ENCODE measurements around the gene CEP350. TPM values are rescaled to one million over a fixed set of nuclear protein-coding genes. Genes with fewer than 3 reads are reported as not detected.

The CEP350 gene
- polyA plus RNA-seq, 1 donor (not counting 4 experiments of a cell fraction or from before 2014, with no cell fraction given) = 12.0 TPM

GRCh38 chr1:179976970-179977651 is 22.5 kb downstream of the CEP350 start:
- Histone ChIP-seq H3K9ac (ENCODE audit: control insufficient read depth, extremely low read depth, insufficient read depth, low read length) (no peak overlapping the region), H2AFZ (ENCODE audit: control insufficient read depth, low read length) (no peak overlapping the region), H4K20me1 (ENCODE audit: control insufficient read depth, extremely low read depth, insufficient read depth, low read length) (no peaks in the 10 kb centered on the region), H3K9me3 (ENCODE audit: control insufficient read depth, low read depth, low read length) (peaks cover 2% of the 10 kb centered on the region), H3K4me3 (ENCODE audit: control insufficient read depth in 2 of 3, extremely low read depth in 1 of 3, insufficient read depth in 2 of 3, low read depth in 1 of 3, low read length in 3 of 3) (no peak overlapping the region), H3K36me3 (ENCODE audit: control insufficient read depth in 2 of 2, extremely low read depth in 1 of 2, insufficient read depth in 2 of 2, low read length in 2 of 2) (no peaks in the 10 kb centered on the region), H3K4me2 (ENCODE audit: control insufficient read depth, extremely low read depth, insufficient read depth, low read depth, low read length) (no peak overlapping the region), H3K27me3 (ENCODE audit: control insufficient read depth, extremely low read depth, insufficient read depth, low read length) (no peaks in the 10 kb centered on the region), H3K4me1 (ENCODE audit: control insufficient read depth, extremely low read depth, insufficient read depth, low read length) (no peaks in the 10 kb centered on the region), H3K79me2 (ENCODE audit: control insufficient read depth, insufficient read depth, low read length) (peaks cover 52% of the 10 kb centered on the region), H3K9me1 (ENCODE audit: control insufficient read depth, extremely low read depth, insufficient read depth, low read length) (no peaks in the 10 kb centered on the region), H3K27ac (ENCODE audit: control insufficient read depth, insufficient read depth, low read length) (no peak overlapping the region)
- no peak for TF ChIP-seq EZH2 (IDR thresholded peaks at IDR 0.05; ENCODE audit: low read length)
- no peak for TF ChIP-seq CTCF (optimal IDR thresholded peaks at IDR 0.05 in 1 of 3, IDR thresholded peaks at IDR 0.05 in 1 of 3, conservative IDR thresholded peaks at IDR 0.05 in 1 of 3; ENCODE audit: extremely low read depth in 1 of 3, insufficient read depth in 2 of 3, low read length in 3 of 3)
- no peak for FAIRE-seq
- dilution Hi-C loops (cut with MboI; ENCODE audit: extremely low pct_ligation_motif_present, low sequenced_read_pairs) = no loop called here
- no peak for DNase-seq (ENCODE audit: low read depth, low spot score)

- dilution Hi-C loops (cut with MboI; ENCODE audit: extremely low pct_ligation_motif_present, low sequenced_read_pairs) = no loop called here
- Histone ChIP-seq H3K36me3 (ENCODE audit: control insufficient read depth in 2 of 2, extremely low read depth in 1 of 2, insufficient read depth in 2 of 2, low read length in 2 of 2) (no peaks in the 10 kb centered on the region), H3K4me2 (ENCODE audit: control insufficient read depth, extremely low read depth, insufficient read depth, low read depth, low read length) (no peak overlapping the region), H3K9ac (ENCODE audit: control insufficient read depth, extremely low read depth, insufficient read depth, low read length) (no peak overlapping the region), H3K27me3 (ENCODE audit: control insufficient read depth, extremely low read depth, insufficient read depth, low read length) (no peaks in the 10 kb centered on the region), H3K27ac (ENCODE audit: control insufficient read depth, insufficient read depth, low read length) (no peak overlapping the region), H3K9me1 (ENCODE audit: control insufficient read depth, extremely low read depth, insufficient read depth, low read length) (no peaks in the 10 kb centered on the region), H2AFZ (ENCODE audit: control insufficient read depth, low read length) (no peak overlapping the region), H4K20me1 (ENCODE audit: control insufficient read depth, extremely low read depth, insufficient read depth, low read length) (no peaks in the 10 kb centered on the region), H3K9me3 (ENCODE audit: control insufficient read depth, low read depth, low read length) (peaks cover 2% of the 10 kb centered on the region), H3K4me1 (ENCODE audit: control insufficient read depth, extremely low read depth, insufficient read depth, low read length) (no peaks in the 10 kb centered on the region), H3K79me2 (ENCODE audit: control insufficient read depth, insufficient read depth, low read length) (peaks cover 47% of the 10 kb centered on the region), H3K4me3 (ENCODE audit: control insufficient read depth in 2 of 3, extremely low read depth in 1 of 3, insufficient read depth in 2 of 3, low read depth in 1 of 3, low read length in 3 of 3) (no peak overlapping the region)
- DNase-seq (ENCODE audit: low read depth, low spot score) (no peak), FAIRE-seq (no peak)
- TF ChIP-seq EZH2 (IDR thresholded peaks at IDR 0.05; ENCODE audit: low read length) = no peak
- TF ChIP-seq CTCF (optimal IDR thresholded peaks at IDR 0.05 in 1 of 3, IDR thresholded peaks at IDR 0.05 in 1 of 3, conservative IDR thresholded peaks at IDR 0.05 in 1 of 3; ENCODE audit: extremely low read depth in 1 of 3, insufficient read depth in 2 of 3, low read length in 3 of 3) = no peak
These were observed 23.8 kb downstream of the CEP350 start for GRCh38 chr1:179978199-179979079.

Data from keratinocyte (primary cell).